ENCODE measurements around the gene NLGN4Y. TPM values are rescaled to one million over a fixed set of nuclear protein-coding genes. Genes with fewer than 3 reads are reported as not detected.
"Not testable (repeated sequence)": the region's sequence is repeated elsewhere in the genome, so short reads cannot be mapped to it uniquely, and the experiment has no call there.

Gene NLGN4Y
- total RNA-seq, 1 experiment from 2014 or later: 0.20 TPM

DNA sequence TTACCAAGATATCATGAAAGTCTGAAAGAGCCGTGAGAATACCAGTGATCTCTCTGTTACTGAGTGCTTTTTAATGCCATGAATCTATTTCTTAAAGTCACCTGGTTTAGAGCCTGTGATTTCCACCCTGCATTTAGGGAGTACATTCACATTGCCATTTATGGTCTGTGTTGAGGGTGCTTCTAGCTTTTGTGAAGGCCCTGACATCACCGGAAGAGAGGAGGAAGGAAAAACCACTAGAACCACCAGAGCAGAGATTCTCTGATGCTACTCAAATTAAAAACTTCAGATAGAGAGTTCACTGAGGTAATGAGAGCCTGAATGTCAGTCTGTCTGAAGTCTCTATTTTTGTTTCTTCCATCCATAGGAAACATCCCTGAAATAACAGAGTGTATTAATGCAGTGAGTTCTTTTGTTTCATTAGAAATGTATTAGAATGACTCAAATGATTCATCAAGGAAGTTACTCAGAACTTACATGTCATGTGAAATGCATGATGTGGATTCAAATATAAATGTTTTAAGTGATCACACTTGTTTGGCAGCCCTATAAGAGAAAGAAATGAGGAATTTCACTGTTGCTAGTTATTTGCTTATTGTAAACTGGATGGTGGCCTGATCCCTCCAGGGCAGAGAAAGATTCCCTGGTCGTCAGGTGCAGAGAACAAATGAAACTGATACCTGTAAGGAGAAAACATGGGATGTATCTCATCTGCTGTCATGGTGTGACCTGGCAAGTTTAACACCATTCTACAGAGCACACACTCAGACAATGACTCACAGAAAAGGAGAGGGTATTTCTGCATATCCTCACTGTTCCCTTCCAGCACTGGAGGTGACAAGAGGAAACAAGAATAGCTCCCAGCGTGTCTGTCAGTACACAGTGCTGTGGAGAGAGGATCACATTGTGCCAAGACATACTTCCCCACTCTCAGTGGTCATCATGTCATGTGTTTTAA is 310.1 kb downstream of the NLGN4Y start:
- no peak for DNase-seq (ENCODE audit: low read depth)

GRCh38 chrY:14837466-14837865 is 313.1 kb downstream of the NLGN4Y start:
- no peak for DNase-seq (ENCODE audit: low read depth)

GRCh38 chrY:14850734-14851133 is 326.4 kb downstream of the NLGN4Y start:
- no peak for DNase-seq (ENCODE audit: low read depth)

GRCh38 chrY:14860448-14860847 is 336.1 kb downstream of the NLGN4Y start:
- no peak for DNase-seq (ENCODE audit: low read depth)

DNA sequence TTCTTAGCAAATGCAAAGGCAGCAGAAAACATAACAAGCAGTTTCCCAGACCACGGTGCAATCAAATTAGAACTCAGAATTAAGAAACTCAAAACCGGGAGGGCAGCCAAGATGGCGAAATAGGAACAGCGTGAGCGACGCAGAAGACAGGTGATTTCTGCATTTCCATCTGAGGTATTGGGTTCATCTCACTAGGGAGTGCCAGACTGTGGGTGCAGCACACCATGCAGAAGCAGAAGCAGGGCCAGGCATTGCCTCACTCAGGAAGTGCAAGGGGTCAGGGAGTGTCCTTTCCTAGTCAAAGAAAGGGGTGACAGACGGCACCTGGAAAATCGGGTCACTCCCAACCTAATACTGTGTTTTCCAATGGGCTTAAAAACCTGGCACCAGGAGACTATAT is 336.7 kb downstream of the NLGN4Y start:
- DNase-seq (ENCODE audit: low read depth): not testable (repeated sequence)

- DNase-seq (ENCODE audit: low read depth): no peak
Measured at GRCh38 chrY:14871971-14872370, 347.6 kb downstream of the NLGN4Y start.

Measured in M059J (cell line).